Activated B cell treated with CpG ODN at 0.5 μM for 24 hours (primary cell): ENCODE measurements around the gene PFKM. TPM values are rescaled to one million over a fixed set of nuclear protein-coding genes. Genes with fewer than 3 reads are reported as not detected.
A peak's percentile ranks its signal among the peaks of the same experiment; 100 is the strongest.

Source experiments
- ATAC-seq: fragments of 200-7000 bp; cut with Tn5 transposase; one replicate; pipeline ENCODE4 v1.10.0; 2021; ENCODE audit warnings: low read depth, mild to moderate bottlenecking, moderate library complexity
- CTCF ChIA-PET: fragments of 350-600 bp; sonication (Branson Sonifier 250); formaldehyde crosslinking; loops from one replicate; lab custom pipeline; 2021; ENCODE audit warnings: antibody characterized with exemption; lab: Charles Lee
- POLR2A ChIA-PET: fragments of 350-600 bp; sonication (Branson Sonifier 250); formaldehyde crosslinking; loops from one replicate; lab custom pipeline; 2021; ENCODE audit warnings: antibody characterized with exemption; lab: Charles Lee
- DNase-seq: peaks from one replicate; pipeline ENCODE4 v3.0.0; 2022
- H3K27ac Mint-ChIP-seq: one replicate; pipeline ENCODE4 v1.8.0; 2020; ENCODE audit warnings: mixed read lengths
- H3K27me3 Mint-ChIP-seq: one replicate; pipeline ENCODE4 v1.8.0; 2021; ENCODE audit warnings: mixed read lengths
- H3K36me3 Mint-ChIP-seq: one replicate; pipeline ENCODE4 v1.8.0; 2021; ENCODE audit warnings: low read depth, mixed read lengths
- H3K4me1 Mint-ChIP-seq: one replicate; pipeline ENCODE4 v1.8.0; 2021; ENCODE audit warnings: mixed read lengths
- H3K4me3 Mint-ChIP-seq: one replicate; pipeline ENCODE4 v1.8.0; 2020; ENCODE audit warnings: mild to moderate bottlenecking, mixed read lengths
- H3K9me3 Mint-ChIP-seq: one replicate; pipeline ENCODE4 v1.8.0; 2020; ENCODE audit warnings: mixed read lengths
- CTCF ChIP-seq: fragments of 200-600 bp; IDR thresholded peaks from one replicate; pipeline ENCODE4 v1.8.0; 2022; ENCODE audit warnings: antibody characterized with exemption, mild to moderate bottlenecking
- intact Hi-C: fragments of 100-400 bp; cut with micrococcal nuclease; formaldehyde crosslinking; loops from one replicate; pipeline ENCODE4 v1.15.1; 2024
- total RNA-seq: library from RNA; stranded (reverse); gene quantifications from 2 replicates; pipeline ENCODE4 v1.2.3, GENCODE V29; 2022

The PFKM gene
- total RNA-seq, 1 donor from 2014 or later, result 49.2 TPM

DNA sequence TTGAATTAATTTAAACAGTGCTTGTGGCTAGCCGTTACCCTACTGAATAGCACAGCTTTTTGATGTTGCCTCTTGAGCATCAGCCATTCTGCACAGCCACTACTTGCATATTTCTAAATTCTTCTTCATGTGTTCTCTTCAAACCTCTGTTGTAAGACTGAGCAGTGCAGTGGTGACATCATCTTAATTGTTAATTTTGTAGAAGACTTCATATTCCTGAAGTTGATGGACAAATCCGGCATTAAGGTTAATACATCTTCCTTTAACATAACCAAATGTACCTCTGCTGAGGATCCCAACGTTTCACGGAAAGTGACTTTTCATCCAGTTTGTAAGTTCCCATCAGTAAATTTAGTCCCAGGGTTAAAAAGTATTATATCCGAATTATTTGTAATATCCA, 38.9 kb upstream of the PFKM start:
- Mint-ChIP-seq H3K27me3 (no peaks in the 10 kb centered on the region), H3K4me1 (peaks cover 10% of the 10 kb centered on the region), H3K36me3 (peaks cover 70% of the 10 kb centered on the region), H3K9me3 (no peaks in the 10 kb centered on the region), H3K27ac (no peak overlapping the region), H3K4me3 (no peak overlapping the region)
- intact Hi-C loops, result loop anchor here (5.0 kb wide), 1 partner anchor 537 kb away; no protein-coding TSS in a partner anchor
- ChIA-PET POLR2A (no interaction called here), CTCF (no interaction called here)
- ATAC-seq, result no peak
- DNase-seq, result no peak
- no peak for TF ChIP-seq CTCF

DNA sequence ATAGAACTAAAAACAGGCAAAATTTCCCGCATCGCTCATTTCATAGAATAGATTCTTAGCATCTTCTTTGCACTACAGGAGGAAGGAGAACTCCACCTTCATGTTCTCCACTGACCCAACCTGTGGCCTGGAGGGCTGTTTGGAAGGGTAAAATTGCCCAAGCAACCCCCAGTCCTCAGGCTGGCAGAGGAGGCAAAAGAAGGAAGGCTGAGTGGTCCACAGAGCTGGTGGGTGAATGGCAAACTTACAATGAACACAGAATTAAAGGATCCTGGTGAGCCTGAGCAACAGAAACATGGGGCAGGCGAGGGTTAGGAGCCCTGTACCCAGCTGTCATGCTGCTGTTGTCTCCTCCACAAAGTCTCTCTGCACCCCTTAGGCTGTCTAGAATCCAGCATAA, 38.3 kb upstream of the PFKM start:
- POLR2A ChIA-PET, result no interaction called here
- Mint-ChIP-seq H3K36me3 (peaks cover 72% of the 10 kb centered on the region), H3K9me3 (no peaks in the 10 kb centered on the region), H3K27me3 (no peaks in the 10 kb centered on the region), H3K27ac (no peak overlapping the region), H3K4me1 (peaks cover 11% of the 10 kb centered on the region), H3K4me3 (no peak overlapping the region)
- CTCF ChIA-PET, result no interaction called here
- no peak for DNase-seq
- TF ChIP-seq CTCF, result no peak
- intact Hi-C loops, result loop anchor here (5.0 kb wide), 1 partner anchor 536 kb away; no protein-coding TSS in a partner anchor
- ATAC-seq, result no peak

DNA sequence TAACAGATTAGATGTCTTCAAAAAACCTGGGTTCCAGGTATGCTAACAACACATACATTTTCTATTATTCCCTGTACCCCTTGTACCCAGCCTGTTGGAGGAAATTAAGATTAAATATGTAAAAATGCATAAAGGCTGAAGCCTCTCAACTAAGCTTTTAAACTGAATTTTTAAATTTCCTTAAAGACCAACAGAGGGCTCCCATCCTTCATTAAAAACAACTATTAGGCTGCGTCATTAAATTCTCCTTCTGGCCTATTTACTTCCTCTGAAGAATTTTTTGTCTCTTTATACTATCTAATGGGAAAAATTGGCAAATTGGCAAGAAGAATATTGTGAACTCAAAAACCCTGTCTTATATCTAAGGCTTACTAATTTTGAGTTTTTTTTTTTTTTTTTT, 35.1 kb upstream of the PFKM start:
- TF ChIP-seq CTCF, result no peak
- DNase-seq (no peak), ATAC-seq (peak; percentile 28)
- Mint-ChIP-seq H3K36me3 (peaks cover 76% of the 10 kb centered on the region), H3K4me1 (peaks cover 11% of the 10 kb centered on the region), H3K27me3 (no peaks in the 10 kb centered on the region), H3K9me3 (no peaks in the 10 kb centered on the region), H3K4me3 (no peak overlapping the region), H3K27ac (no peak overlapping the region)
- POLR2A ChIA-PET, result interaction anchor here (0.7 to 1.0 kb wide), 3 partner anchors 22 to 73 kb away, joined by 4 to 5 read pairs (median 5); partner anchors contain the start of genes ASB8, PFKM and SENP1
- intact Hi-C loops, result loop anchor here (1.0 to 5.0 kb wide), 3 partner anchors 81 to 533 kb away; no protein-coding TSS in a partner anchor
- CTCF ChIA-PET, result interaction anchor here (1.2 to 2.5 kb wide), 8 partner anchors 14 to 534 kb away, joined by 3 to 9 read pairs (median 6); partner anchors contain the start of genes ASB8 and PFKM

- H3K27ac Mint-ChIP-seq, result peak overlapping the region; percentile 25
Measured at GRCh38 chr12:48084841-48085460, 34.2 kb upstream of the PFKM start.

More at GRCh38 chr12:48084841-48085460, 34.2 kb upstream of the PFKM start:
- Mint-ChIP-seq H3K36me3 (peaks cover 73% of the 10 kb centered on the region), H3K9me3 (no peaks in the 10 kb centered on the region), H3K4me1 (peaks cover 11% of the 10 kb centered on the region), H3K27me3 (no peaks in the 10 kb centered on the region), H3K4me3 (no peak overlapping the region)
- no peak for TF ChIP-seq CTCF
- intact Hi-C loops, result loop anchor here (1.0 to 5.0 kb wide), 3 partner anchors 80 to 532 kb away; no protein-coding TSS in a partner anchor
- CTCF ChIA-PET, result interaction anchor here (0.7 to 1.9 kb wide), 6 partner anchors 13 to 533 kb away, joined by 3 to 9 read pairs (median 5); partner anchors contain the start of gene PFKM
- no peak for DNase-seq
- POLR2A ChIA-PET, result interaction anchor here (0.7 to 0.9 kb wide), 2 partner anchors 21 to 34 kb away, joined by 5 read pairs; partner anchors contain the start of genes PFKM and SENP1
- ATAC-seq, result peak; percentile 65
